HPDE6-E6E7 (cell line): Measurements from ENCODE around the gene DISC1.
"Not testable (repeated sequence)": the region's sequence is repeated elsewhere in the genome, so short reads cannot be mapped to it uniquely, and the experiment has no call there.

Experiments used
- DNase-seq: peaks from one replicate; pipeline ENCODE4 v3.0.0; 2011; ENCODE audit warnings: missing footprints; ENCODE audit errors: extremely low spot score

Gene DISC1

DNA sequence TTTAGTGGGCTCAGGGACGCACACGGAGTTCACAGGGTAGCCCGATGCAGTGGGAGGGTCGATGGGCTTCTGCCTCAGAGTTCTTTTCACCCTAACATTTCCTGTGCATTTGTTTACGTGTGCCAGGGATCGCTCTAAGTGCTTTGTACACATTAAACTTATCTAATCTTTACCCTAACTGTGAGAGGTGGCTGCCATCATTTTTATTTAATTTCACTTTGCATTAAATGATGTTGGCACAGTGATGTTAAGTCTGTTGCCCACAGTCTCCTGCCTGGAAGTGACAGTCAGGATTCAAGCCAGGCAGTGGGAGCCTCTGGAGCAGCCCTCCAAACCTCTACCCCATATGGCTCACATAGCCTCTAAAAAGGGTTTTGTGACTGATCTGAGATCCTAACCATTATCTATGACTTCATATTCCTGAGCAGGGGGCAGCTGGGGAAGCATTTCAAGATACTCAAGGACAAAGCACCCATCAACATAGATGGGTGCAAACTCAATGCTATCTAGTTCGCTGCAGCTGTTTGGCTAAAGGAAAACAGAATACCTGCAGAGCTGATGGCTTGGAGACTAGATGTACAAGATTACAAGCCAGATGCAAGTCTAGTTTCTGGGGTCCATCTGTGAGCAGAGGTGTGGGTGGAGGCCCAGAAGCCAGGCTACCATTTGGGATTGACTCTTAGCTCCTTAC is 303.8 kb downstream of the DISC1 start:
- no peak for DNase-seq

- DNase-seq, result no peak
Observed at GRCh38 chr1:231931146-231931545, 304.6 kb downstream of the DISC1 start.

DNA sequence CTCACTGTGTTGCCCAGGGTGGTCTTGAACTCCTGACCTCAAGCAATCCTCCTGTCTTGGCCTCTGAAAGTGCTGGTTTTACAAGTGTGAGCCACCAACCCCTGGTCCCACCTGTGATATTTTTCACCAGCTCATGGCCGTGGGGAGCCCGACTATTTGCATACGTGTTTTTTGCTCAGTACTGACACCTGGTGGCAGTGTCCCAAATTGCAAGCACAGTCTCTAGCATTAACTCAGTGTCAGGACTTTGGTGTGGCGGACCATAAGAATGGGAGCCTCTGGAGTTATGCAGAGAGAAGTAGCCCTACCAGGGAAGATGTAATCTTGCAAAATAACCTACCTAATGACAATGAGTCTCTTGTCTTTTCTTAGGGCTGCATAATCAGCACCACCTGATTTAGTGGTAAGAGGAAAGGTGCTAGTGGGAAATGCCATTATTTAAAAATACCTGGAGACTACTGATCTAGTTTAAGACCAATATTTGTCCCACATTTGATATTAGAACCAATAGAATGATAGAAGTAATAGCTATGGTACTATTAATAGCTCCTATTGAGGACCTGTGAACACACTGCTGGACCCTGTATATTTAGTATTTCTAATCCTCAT is 305.4 kb downstream of the DISC1 start:
- DNase-seq, result no peak

DNA sequence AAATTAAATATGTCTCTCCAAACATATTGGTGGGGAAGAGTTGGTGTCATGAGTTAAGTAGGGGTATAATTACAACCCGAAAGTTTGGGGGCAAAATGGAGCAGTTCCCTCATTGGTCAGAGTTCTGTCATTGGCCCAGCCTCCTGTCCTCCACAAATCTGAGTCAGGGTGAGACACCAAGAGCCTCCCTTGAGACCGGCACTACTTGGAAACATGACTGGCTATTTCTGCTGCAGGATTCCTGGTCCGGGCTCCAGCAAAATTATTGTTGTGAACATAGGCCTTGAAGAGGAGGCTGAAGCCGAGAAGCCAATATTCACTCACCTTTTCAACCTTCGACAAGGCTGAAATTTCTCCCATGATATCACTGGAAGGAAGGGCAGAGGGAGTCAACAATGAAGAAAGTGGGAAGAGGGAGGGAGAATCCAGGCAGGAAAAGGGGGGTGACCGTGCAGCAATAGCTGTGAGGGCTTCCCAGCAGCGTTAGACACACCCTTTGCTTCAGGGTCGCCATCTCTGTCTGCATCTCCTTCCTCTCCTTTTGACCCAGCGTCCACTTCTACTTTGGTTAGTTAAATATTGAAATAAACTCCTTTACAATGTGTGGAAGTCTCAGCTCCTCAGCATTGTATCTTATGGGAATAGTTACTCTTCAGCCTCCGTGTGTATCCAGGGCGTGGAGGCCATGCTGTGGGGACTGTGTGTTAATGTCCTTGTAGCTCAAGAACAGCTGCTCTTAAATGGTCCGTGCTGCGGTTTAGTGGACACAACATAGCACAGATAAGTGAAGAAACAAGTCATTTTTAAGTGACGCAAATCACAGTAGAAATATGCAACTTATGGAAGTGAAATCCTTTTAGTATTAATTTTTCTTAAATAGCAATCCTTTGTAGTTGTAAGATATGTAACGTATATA is 307.4 kb downstream of the DISC1 start:
- DNase-seq, result no peak

- DNase-seq, result no peak
Observed at GRCh38 chr1:231934797-231935196, 308.2 kb downstream of the DISC1 start.

GRCh38 chr1:231935856-231936255 is 309.3 kb downstream of the DISC1 start:
- DNase-seq, result no peak

DNA sequence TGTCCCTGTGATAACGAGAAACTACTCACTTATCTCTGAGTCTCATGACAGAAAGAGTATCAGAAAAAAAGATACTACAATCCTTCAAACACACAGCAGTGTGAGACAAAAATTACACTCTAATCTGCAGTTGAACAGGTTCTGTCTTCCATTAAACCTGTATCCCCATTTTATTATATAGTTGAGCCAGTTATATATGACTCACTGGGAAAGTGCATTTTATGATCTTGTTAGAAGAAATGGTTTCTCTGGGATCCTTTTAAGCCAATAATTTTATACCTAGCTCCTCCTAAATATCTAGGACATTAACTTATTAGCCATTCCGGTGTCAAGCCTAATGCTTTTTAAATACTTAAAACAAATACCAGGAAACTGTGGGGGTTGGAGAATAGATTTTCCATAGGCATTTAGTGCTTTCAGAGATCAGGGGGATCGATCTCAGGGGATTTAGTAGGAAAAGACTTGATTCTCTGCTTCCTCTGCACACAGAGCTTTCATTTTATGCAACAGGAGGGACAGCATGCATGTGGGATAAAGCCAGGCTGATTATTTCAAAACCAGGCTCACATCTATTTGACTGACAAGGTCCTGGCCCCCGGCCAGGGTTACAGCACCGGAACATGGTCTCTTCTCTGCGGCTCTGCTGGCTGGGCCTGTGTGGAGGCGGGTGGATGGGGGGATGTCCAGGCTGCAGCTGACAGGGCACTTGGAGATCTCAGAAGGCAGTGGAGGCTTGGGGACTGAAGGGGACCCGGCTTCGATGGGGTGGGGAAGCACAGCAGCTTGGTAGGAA is 310.6 kb downstream of the DISC1 start:
- DNase-seq, result no peak

- no peak for DNase-seq
Observed at GRCh38 chr1:231938211-231938610, 311.6 kb downstream of the DISC1 start.

DNA sequence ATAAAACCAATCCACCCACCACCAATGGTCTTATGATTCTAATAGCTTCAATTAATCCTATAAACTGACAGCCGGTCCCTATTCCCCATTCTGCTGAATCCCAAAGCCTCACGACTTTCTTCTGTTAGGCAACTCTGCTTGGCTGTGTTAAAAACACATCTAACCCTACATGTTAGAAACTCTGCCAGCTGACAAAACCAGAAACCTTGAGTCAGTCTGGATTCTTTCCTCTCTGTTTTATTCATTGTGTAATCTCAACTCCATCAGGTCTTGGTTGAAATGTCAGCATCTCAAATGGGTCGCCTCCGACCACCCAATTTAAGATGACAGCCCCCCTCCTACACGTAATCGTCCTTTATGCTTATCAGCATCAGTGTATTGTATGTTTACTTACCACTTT is 312.1 kb downstream of the DISC1 start:
- DNase-seq, result no peak

- DNase-seq, result no peak
Observed at GRCh38 chr1:231939118-231939517, 312.5 kb downstream of the DISC1 start.

GRCh38 chr1:231940116-231940515 is 313.5 kb downstream of the DISC1 start:
- DNase-seq, result no peak

- no peak for DNase-seq
Observed at GRCh38 chr1:231940701-231941100, 314.1 kb downstream of the DISC1 start.

DNA sequence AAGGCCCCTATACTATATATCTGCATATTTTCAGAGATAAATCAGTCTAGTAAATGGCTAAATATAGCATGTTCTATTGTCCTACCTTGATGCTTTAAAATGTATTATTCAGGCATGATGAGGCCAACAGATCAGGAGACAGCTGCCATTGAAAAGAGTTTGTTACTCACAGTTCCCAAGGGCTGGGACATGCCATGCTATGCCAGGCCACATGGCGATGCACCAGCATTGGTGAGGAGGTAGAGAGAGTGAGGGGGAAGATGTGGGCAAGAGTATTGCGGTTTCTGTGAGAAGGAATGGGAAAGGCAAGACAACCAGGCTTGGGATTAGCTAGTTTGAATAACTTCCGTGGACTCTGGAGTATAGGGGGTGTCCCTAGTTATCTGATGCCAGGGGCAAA is 316.5 kb downstream of the DISC1 start:
- no peak for DNase-seq

DNA sequence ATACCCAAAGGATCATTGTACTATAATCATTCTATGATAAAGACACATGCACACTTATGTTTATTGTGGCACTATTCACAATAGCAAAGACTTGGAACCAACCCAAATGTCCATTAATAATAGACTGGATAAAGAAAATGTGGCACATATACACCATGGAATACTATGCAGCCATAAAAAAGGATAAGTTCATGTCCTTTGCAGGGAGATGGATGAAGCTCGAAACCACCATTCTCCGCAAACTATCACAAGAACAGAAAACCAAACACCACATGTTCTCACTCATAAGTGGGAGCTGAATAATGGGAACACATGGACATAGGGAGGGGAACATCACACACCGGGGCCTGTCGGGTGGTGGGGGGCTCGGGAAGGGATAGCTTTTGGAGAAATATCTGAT is 321.5 kb downstream of the DISC1 start:
- not testable (repeated sequence) for DNase-seq

DNA sequence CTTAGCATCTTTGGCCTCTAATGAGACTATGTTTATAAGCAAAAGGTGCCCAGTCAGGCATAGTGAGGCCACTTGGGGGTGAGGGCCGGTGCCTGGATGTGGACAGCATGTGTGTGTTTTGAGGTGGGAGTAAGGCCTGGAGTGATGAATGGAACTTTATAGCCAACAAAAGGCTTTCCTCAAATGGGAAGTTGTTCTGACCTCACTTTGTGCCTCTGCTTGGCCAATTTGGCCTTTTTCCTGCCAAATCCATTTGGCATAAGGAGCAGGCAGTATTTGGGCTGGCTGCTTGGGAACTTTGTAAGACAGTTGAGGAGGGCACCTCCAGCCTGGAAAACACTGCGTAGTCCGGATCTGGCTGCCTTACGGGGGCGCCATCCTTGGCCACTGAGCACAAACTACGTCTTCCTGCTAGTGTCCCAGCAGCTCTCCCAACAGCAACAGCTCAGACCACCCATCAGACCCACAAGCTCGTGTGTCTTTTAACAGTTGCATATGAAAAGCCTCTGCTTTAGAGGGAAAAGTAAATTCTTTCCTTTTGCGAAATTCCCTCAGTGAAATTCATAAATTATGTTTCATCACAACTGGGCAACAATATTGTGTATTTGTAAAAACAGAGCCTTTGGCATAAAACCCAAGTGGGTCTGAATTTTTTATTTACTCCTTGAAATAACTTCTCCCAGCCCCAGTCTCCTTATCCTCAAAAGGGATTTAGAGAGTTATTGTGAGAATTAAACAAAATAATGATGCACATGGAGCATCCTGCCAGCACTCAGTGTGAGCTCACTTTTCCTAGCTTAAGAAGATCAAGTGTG is 322.9 kb downstream of the DISC1 start:
- DNase-seq, result no peak

DNA sequence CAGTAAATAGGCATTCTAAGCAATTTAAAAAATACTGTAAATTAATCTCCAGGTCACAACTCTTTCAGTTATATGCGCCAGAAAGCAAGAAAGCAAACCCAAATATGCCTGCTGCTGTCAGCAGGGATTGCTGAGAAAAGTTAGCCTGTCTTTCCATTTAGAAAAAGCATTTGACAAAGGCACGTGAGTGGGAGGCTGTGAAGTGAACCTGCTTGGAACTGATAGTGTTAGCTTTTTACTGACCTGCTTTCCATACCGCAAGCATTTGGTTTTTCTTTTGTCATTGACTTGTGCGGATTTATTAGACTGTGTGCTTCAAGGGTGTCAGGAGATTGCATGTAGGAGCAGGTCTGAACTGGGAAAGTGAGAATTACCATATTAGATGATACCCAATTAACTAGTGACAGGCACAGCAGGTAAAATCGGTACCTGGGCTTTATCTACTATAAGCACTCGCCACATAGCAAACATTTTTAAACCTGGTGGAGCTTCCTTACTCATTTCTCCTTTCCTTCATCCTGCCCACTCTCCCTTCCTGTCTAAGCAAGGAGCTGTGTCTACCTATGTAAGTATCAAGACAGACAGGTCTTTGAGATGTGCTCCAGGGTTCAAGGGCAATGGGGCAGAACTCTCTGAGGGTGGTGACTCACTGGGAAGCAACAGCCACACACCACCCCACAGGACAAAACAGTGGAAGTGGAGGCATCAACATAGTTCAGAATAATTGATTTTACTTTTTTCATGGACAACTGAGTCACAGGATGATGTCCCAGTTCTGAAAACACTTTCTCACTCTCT is 323.9 kb downstream of the DISC1 start:
- no peak for DNase-seq

GRCh38 chr1:231951374-231951773 is 324.8 kb downstream of the DISC1 start:
- no peak for DNase-seq

DNA sequence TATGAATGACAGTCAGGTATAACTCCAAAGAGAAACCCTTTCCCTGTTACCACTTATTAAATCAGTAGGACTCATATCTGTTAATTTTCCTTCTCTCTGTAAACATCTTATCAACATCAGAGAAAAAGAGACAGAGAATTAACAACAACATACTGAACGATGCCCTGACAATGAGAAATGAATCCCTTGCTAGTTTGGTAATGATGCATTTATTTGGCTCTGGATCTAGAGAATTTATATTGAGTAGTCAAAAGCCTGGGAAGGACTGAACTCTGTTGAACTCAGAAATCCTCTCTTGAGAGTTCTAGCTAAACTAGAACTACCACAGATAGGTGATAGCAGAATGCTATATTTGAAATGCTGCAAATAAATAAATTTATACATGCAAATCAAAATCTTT is 325.6 kb downstream of the DISC1 start:
- DNase-seq, result no peak

GRCh38 chr1:231953660-231954059 is 327.1 kb downstream of the DISC1 start:
- DNase-seq, result no peak

GRCh38 chr1:231954751-231955150 is 328.2 kb downstream of the DISC1 start:
- DNase-seq, result no peak
